Left lung (tissue), 10 donors: ENCODE data around the gene AKAP13. TPM values are rescaled to one million over a fixed set of nuclear protein-coding genes. Genes with fewer than 3 reads are reported as not detected.

Source experiments
- ATAC-seq: fragments of 200-7000 bp; cut with Tn5 transposase; one replicate; pipeline ENCODE4 v1.9.1; 2020; ENCODE audit warnings: moderate library complexity
- DNase-seq, 4 donors: peaks; one replicate each; pipeline ENCODE4 v3.0.0-alpha.2; 2013 to 2020
- H3K27ac ChIP-seq, 2 donors: fragments of 200-600 bp; sonication (generic) in 1 of 2; one replicate each; pipeline versions ENCODE4 v1.5.0 to v1.8.0; 2020 to 2021
- H3K27me3 ChIP-seq, 2 donors: fragments of 200-600 bp; sonication (generic) in 1 of 2; one replicate each; pipeline versions ENCODE4 v1.5.0 to v1.8.0; 2020 to 2021
- H3K36me3 ChIP-seq, 2 donors: fragments of 200-600 bp; sonication (generic) in 1 of 2; one replicate each; pipeline versions ENCODE4 v1.5.0 to v1.8.0; 2020 to 2021
- H3K4me1 ChIP-seq, 2 donors: fragments of 200-600 bp; one replicate each; pipeline ENCODE4 v1.8.0; 2021
- H3K4me3 ChIP-seq, 2 donors: fragments of 200-600 bp; sonication (generic) in 1 of 2; one replicate each; pipeline versions ENCODE4 v1.5.0 to v1.8.0; 2020 to 2021; ENCODE audit warnings: mild to moderate bottlenecking in 1 of 2
- H3K9me3 ChIP-seq, 2 donors: fragments of 200-600 bp; sonication (generic) in 1 of 2; one replicate each; pipeline versions ENCODE4 v1.5.0 to v1.8.0; 2020 to 2021
- CTCF ChIP-seq, 2 donors: fragments of 200-600 bp; sonication (generic) in 1 of 2; IDR thresholded peaks; one replicate each; pipeline versions ENCODE4 v1.5.0 to v1.8.0; 2021; ENCODE audit warnings: antibody characterized with exemption in 2 of 2
- intact Hi-C, 2 donors: fragments of 100-400 bp; cut with DNase I; formaldehyde crosslinking; loops; one replicate each; pipeline versions ENCODE4 v1.11.2 to v1.14.2; 2022
- polyA plus RNA-seq, 6 donors: library from polyadenylated mRNA; unstranded; fragments of 120-200 nt; gene quantifications; one replicate each; pipeline ENCODE4 v1.2.1, GENCODE V29; 2013; ENCODE audit not compliant: insufficient read length in 6 of 6
- total RNA-seq, 2 donors: library from RNA; stranded (reverse); fragmentation: NEBNext Ultra II Directional; extraction: Animal tissue kit (Norgen Biotek cat#: 25700); gene quantifications; one replicate each; pipeline ENCODE4 v1.2.1, GENCODE V29; 2021
- donor health status: DM: no; HTN: yes; CAD: no.
- donor health status: DM: no; HTN: no; CAD: no.

AKAP13 gene
- total and polyA plus RNA-seq, 8 donors: 93.6 to 346 (median 102) TPM

- DNase-seq (no peak), ATAC-seq (peak; percentile 21)
- no peak overlapping the region for H3K4me3 ChIP-seq
- no peaks in the 10 kb centered on the region for H3K9me3 ChIP-seq
- intact Hi-C loops: no loop called here
- no peak for TF ChIP-seq CTCF (IDR thresholded peaks at IDR 0.05)
- peaks cover 14 to 63% of the 10 kb centered on the region in 2 donors for H3K4me1 ChIP-seq
- no peaks in the 10 kb centered on the region for H3K27me3 ChIP-seq
- H3K36me3 ChIP-seq: peaks cover 12 to 68% of the 10 kb centered on the region in 2 donors
- H3K27ac ChIP-seq: peak overlapping the region; percentile 66 to 84
Observed at GRCh38 chr15:85691350-85692240, 311.2 kb downstream of the AKAP13 start.

- Histone ChIP-seq H3K27me3 (no peaks in the 10 kb centered on the region), H3K4me3 (no peak overlapping the region), H3K27ac (peak overlapping the region; percentile 66 to 84), H3K4me1 (peaks cover 14 to 62% of the 10 kb centered on the region in 2 donors), H3K36me3 (peaks cover 12 to 68% of the 10 kb centered on the region in 2 donors), H3K9me3 (no peaks in the 10 kb centered on the region)
- DNase-seq (no peak), ATAC-seq (no peak)
- no peak for TF ChIP-seq CTCF (IDR thresholded peaks at IDR 0.05)
- intact Hi-C loops: no loop called here
Observed at GRCh38 chr15:85692321-85692720, 311.9 kb downstream of the AKAP13 start.

- peaks cover 12 to 68% of the 10 kb centered on the region in 2 donors for H3K36me3 ChIP-seq
- peak overlapping the region in 1 of 2 donors; percentile 33 for H3K27ac ChIP-seq
Observed at GRCh38 chr15:85692873-85693272, 312.5 kb downstream of the AKAP13 start.

GRCh38 chr15:85693277-85693676 lies 312.9 kb downstream of the AKAP13 start:
- Histone ChIP-seq H3K4me1 (peaks cover 14 to 53% of the 10 kb centered on the region in 2 donors), H3K27me3 (no peaks in the 10 kb centered on the region), H3K4me3 (no peak overlapping the region), H3K27ac (peak overlapping the region in 1 of 2 donors; percentile 33), H3K36me3 (peaks cover 12 to 69% of the 10 kb centered on the region in 2 donors), H3K9me3 (no peaks in the 10 kb centered on the region)
- intact Hi-C loops: no loop called here
- DNase-seq: no peak
- TF ChIP-seq CTCF (IDR thresholded peaks at IDR 0.05): no peak
- no peak for ATAC-seq

More at GRCh38 chr15:85692873-85693272, 312.5 kb downstream of the AKAP13 start:
- Histone ChIP-seq H3K27me3 (no peaks in the 10 kb centered on the region), H3K4me1 (peaks cover 14 to 57% of the 10 kb centered on the region in 2 donors), H3K9me3 (no peaks in the 10 kb centered on the region), H3K4me3 (no peak overlapping the region)
- DNase-seq: no peak
- intact Hi-C loops: no loop called here
- no peak for TF ChIP-seq CTCF (IDR thresholded peaks at IDR 0.05)
- ATAC-seq: peak; percentile 5

- H3K27me3 ChIP-seq: no peaks in the 10 kb centered on the region
- TF ChIP-seq CTCF (IDR thresholded peaks at IDR 0.05): no peak
- intact Hi-C loops: no loop called here
- ATAC-seq (no peak), DNase-seq (no peak)
- H3K4me1 ChIP-seq: peaks cover 9 to 45% of the 10 kb centered on the region in 2 donors
- no peak overlapping the region for H3K4me3 ChIP-seq
- H3K9me3 ChIP-seq: no peaks in the 10 kb centered on the region
- H3K36me3 ChIP-seq: peaks cover 12 to 77% of the 10 kb centered on the region in 2 donors
- H3K27ac ChIP-seq: no peak overlapping the region
Observed at GRCh38 chr15:85694091-85694490, 313.7 kb downstream of the AKAP13 start.
